ENCODE results near the gene AZIN2. TPM values are rescaled to one million over a fixed set of nuclear protein-coding genes. Genes with fewer than 3 reads are reported as not detected.

The AZIN2 gene
- total and polyA plus RNA-seq, 3 donors from 2014 or later: 38.2 to 68.7 (median 56.9) TPM

- H3K36me3 ChIP-seq (ENCODE audit: low read depth, missing control alignments): no peaks in the 10 kb centered on the region
- H3K4me1 ChIP-seq: peaks cover 20% of the 10 kb centered on the region
- peak; percentile 39 for DNase-seq
- WGBS, 2 donors: 72 to 83% methylated on average over 21 of the region's 21 CpGs
- H3K27me3 ChIP-seq: no peaks in the 10 kb centered on the region
- H3K9me3 ChIP-seq: no peaks in the 10 kb centered on the region
- H3K4me3 ChIP-seq: no peak overlapping the region
- H3K27ac ChIP-seq: no peak overlapping the region
- intact Hi-C loops (cut with DNase I; ENCODE audit: low total_unique reads): no loop called here
- TF ChIP-seq POLR2A (IDR thresholded peaks at IDR 0.05): no peak
- no peak for TF ChIP-seq CTCF (IDR thresholded peaks at IDR 0.05)
Measured at GRCh38 chr1:33165209-33165608, 84.3 kb downstream of the AZIN2 start.

- Histone ChIP-seq H3K27me3 (no peaks in the 10 kb centered on the region), H3K4me3 (no peak overlapping the region), H3K36me3 (ENCODE audit: low read depth, missing control alignments) (no peaks in the 10 kb centered on the region), H3K27ac (no peak overlapping the region), H3K4me1 (peaks cover 17% of the 10 kb centered on the region), H3K9me3 (no peaks in the 10 kb centered on the region)
- 87 to 89% methylated on average over 6 of the region's 6 CpGs for WGBS, 2 donors
- intact Hi-C loops (cut with DNase I; ENCODE audit: low total_unique reads): no loop called here
- no peak for DNase-seq
- TF ChIP-seq POLR2A (IDR thresholded peaks at IDR 0.05): no peak
- TF ChIP-seq CTCF (IDR thresholded peaks at IDR 0.05): no peak
Measured at GRCh38 chr1:33165809-33166208, 84.9 kb downstream of the AZIN2 start.

- Histone ChIP-seq H3K27me3 (no peaks in the 10 kb centered on the region), H3K9me3 (no peaks in the 10 kb centered on the region), H3K4me3 (no peak overlapping the region), H3K36me3 (ENCODE audit: low read depth, missing control alignments) (no peaks in the 10 kb centered on the region), H3K27ac (no peak overlapping the region), H3K4me1 (peaks cover 5% of the 10 kb centered on the region)
- TF ChIP-seq POLR2A (IDR thresholded peaks at IDR 0.05) (no peak), CTCF (IDR thresholded peaks at IDR 0.05) (no peak)
- WGBS, 2 donors: 85 to 89% methylated on average over 4 of the region's 4 CpGs
- intact Hi-C loops (cut with DNase I; ENCODE audit: low total_unique reads): no loop called here
- no peak for DNase-seq
Measured at GRCh38 chr1:33167650-33168447, 86.9 kb downstream of the AZIN2 start.

GRCh38 chr1:33168556-33169289 is 87.8 kb downstream of the AZIN2 start:
- Histone ChIP-seq H3K36me3 (ENCODE audit: low read depth, missing control alignments) (no peaks in the 10 kb centered on the region), H3K27me3 (no peaks in the 10 kb centered on the region), H3K9me3 (no peaks in the 10 kb centered on the region), H3K4me3 (no peak overlapping the region), H3K4me1 (peaks cover 5% of the 10 kb centered on the region), H3K27ac (no peak overlapping the region)
- intact Hi-C loops (cut with DNase I; ENCODE audit: low total_unique reads): no loop called here
- DNase-seq: no peak
- 63 to 64% methylated on average over 7 to 11 of the region's 11 CpGs for WGBS, 2 donors
- no peak for TF ChIP-seq POLR2A (IDR thresholded peaks at IDR 0.05)
- no peak for TF ChIP-seq CTCF (IDR thresholded peaks at IDR 0.05)
